Fibroblast of lung (primary cell): ENCODE measurements around the gene CYP4F8. TPM values are rescaled to one million over a fixed set of nuclear protein-coding genes. Genes with fewer than 3 reads are reported as not detected.

Experiments used
- DNase-seq, 2 donors: peaks; one replicate each; pipeline versions ENCODE4 v3.0.0 to v3.0.0-alpha.2; 2010; ENCODE audit warnings: low read depth in 2 of 2
- H2AFZ ChIP-seq: 2 replicates; pipeline ENCODE4 v1.5.1; 2012; ENCODE audit warnings: low read length, control low read depth, inconsistent platforms
- H3K27ac ChIP-seq: 2 replicates; pipeline ENCODE4 v1.5.1; 2011; ENCODE audit warnings: low read length, control low read depth; ENCODE audit not compliant: insufficient read depth
- H3K27me3 ChIP-seq: 2 replicates; pipeline ENCODE4 v1.5.1; 2011; ENCODE audit warnings: mild to moderate bottlenecking, low read length; ENCODE audit not compliant: control insufficient read depth, insufficient read depth
- H3K36me3 ChIP-seq: 2 replicates; pipeline ENCODE4 v1.5.1; 2011; ENCODE audit warnings: low read length; ENCODE audit not compliant: control insufficient read depth, insufficient read depth
- H3K4me1 ChIP-seq: 2 replicates; pipeline ENCODE4 v1.5.1; 2011; ENCODE audit warnings: low read length; ENCODE audit not compliant: control insufficient read depth, insufficient read depth; ENCODE audit errors: extremely low read depth
- H3K4me2 ChIP-seq: 2 replicates; pipeline ENCODE4 v1.5.1; 2011; ENCODE audit warnings: low read length, control low read depth; ENCODE audit not compliant: insufficient read depth; ENCODE audit errors: extremely low read depth
- H3K4me3 ChIP-seq, 4 experiments: fragments of 200-600 bp in 1 of 4; sonication (generic) in 1 of 4; replicated peaks in 1 of 4; 2 replicates each; pipeline ENCODE4 v1.5.1; 2011 to 2016; ENCODE audit warnings: low read length in 4 of 4, low read depth in 3 of 4, mild to moderate bottlenecking in 3 of 4, control low read depth in 2 of 4, inconsistent platforms in 1 of 4, mixed read lengths in 1 of 4; ENCODE audit not compliant: insufficient read depth in 1 of 4; ENCODE audit errors: control extremely low read depth in 1 of 4
- H3K79me2 ChIP-seq: 2 replicates; pipeline ENCODE4 v1.5.1; 2012; ENCODE audit warnings: mild to moderate bottlenecking, low read length, inconsistent platforms; ENCODE audit not compliant: control insufficient read depth, insufficient read depth
- H3K9ac ChIP-seq: 2 replicates; pipeline ENCODE4 v1.5.1; 2011; ENCODE audit warnings: mild to moderate bottlenecking, low read length, control low read depth; ENCODE audit not compliant: insufficient read depth
- H3K9me3 ChIP-seq: 2 replicates; pipeline ENCODE4 v1.5.1; 2012; ENCODE audit warnings: low read depth, low read length; ENCODE audit not compliant: control insufficient read depth, insufficient read depth
- H4K20me1 ChIP-seq: 2 replicates; pipeline ENCODE4 v1.5.1; 2011; ENCODE audit warnings: low read length; ENCODE audit not compliant: control insufficient read depth, insufficient read depth; ENCODE audit errors: extremely low read depth
- CTCF ChIP-seq, 2 donors: IDR thresholded peaks in 1 of 2; conservative IDR thresholded peaks in 1 of 2; 1 replicate in 1 of 2; 2 replicates in 1 of 2; pipeline ENCODE4 v1.5.1; 2011 to 2012; ENCODE audit warnings: low read length in 2 of 2, control low read depth in 1 of 2, inconsistent platforms in 1 of 2, low read depth in 1 of 2, mild to moderate bottlenecking in 1 of 2
- EZH2 ChIP-seq: IDR thresholded peaks from 2 replicates; pipeline ENCODE4 v1.5.1; 2012; ENCODE audit warnings: low read length, control low read depth, mild to moderate bottlenecking; ENCODE audit errors: missing control alignments
- polyA plus RNA-seq, 2 donors: library from polyadenylated mRNA; depleted of rRNA in 1 of 2; stranded (reverse) in 1 of 2; unstranded in 1 of 2; fragments of >200 nt; gene quantifications; 2 replicates each; pipeline ENCODE4 v1.2.1, GENCODE V29; 2011 to 2012; ENCODE audit warnings: missing spikeins in 1 of 2
- total RNA-seq: library from RNA; depleted of rRNA; stranded (reverse); fragments of >200 nt; gene quantifications from 2 replicates; pipeline ENCODE4 v1.2.1, GENCODE V29; 2014

Gene CYP4F8
- total and polyA plus RNA-seq, 2 donors (not counting 1 experiment from before 2014, with no cell fraction given), result not detected

- Histone ChIP-seq H2AFZ (no peak overlapping the region), H3K9me3 (no peaks in the 10 kb centered on the region), H3K27me3 (no peaks in the 10 kb centered on the region), H4K20me1 (no peaks in the 10 kb centered on the region), H3K27ac (no peak overlapping the region), H3K4me3 (no peak overlapping the region), H3K9ac (no peak overlapping the region), H3K79me2 (no peaks in the 10 kb centered on the region), H3K4me2 (no peak overlapping the region), H3K36me3 (no peaks in the 10 kb centered on the region), H3K4me1 (no peaks in the 10 kb centered on the region)
- no peak for DNase-seq
- no peak for TF ChIP-seq EZH2
Measured at GRCh38 chr19:15616183-15616582, 1.2 kb downstream of the CYP4F8 start.

GRCh38 chr19:15616627-15617270 is 1.7 kb downstream of the CYP4F8 start:
- Histone ChIP-seq H4K20me1 (no peaks in the 10 kb centered on the region), H3K4me2 (no peak overlapping the region), H3K36me3 (no peaks in the 10 kb centered on the region), H3K4me1 (no peaks in the 10 kb centered on the region), H3K27me3 (no peaks in the 10 kb centered on the region), H3K27ac (no peak overlapping the region), H3K9me3 (no peaks in the 10 kb centered on the region), H3K4me3 (no peak overlapping the region), H2AFZ (no peak overlapping the region), H3K9ac (no peak overlapping the region), H3K79me2 (no peaks in the 10 kb centered on the region)
- no peak for DNase-seq
- no peak for TF ChIP-seq EZH2
- TF ChIP-seq CTCF (conservative IDR thresholded peaks at IDR 0.05 in 1 of 2, IDR thresholded peaks at IDR 0.05 in 1 of 2; ENCODE audit: low read depth in 1 of 2, low read length in 2 of 2), result no peak

- Histone ChIP-seq H3K9me3 (no peaks in the 10 kb centered on the region), H3K4me1 (no peaks in the 10 kb centered on the region), H3K4me2 (no peak overlapping the region), H3K79me2 (no peaks in the 10 kb centered on the region), H3K27ac (no peak overlapping the region), H3K36me3 (no peaks in the 10 kb centered on the region), H2AFZ (no peak overlapping the region), H3K27me3 (no peaks in the 10 kb centered on the region), H3K4me3 (no peak overlapping the region), H3K9ac (no peak overlapping the region), H4K20me1 (no peaks in the 10 kb centered on the region)
- DNase-seq, result no peak
- TF ChIP-seq CTCF (conservative IDR thresholded peaks at IDR 0.05 in 1 of 2, IDR thresholded peaks at IDR 0.05 in 1 of 2; ENCODE audit: low read depth in 1 of 2, low read length in 2 of 2) (no peak), EZH2 (no peak)
Measured at GRCh38 chr19:15618321-15618720, 3.3 kb downstream of the CYP4F8 start.
